ENCODE results near the gene RECQL5.

- TF ChIP-seq POLR2A (IDR thresholded peaks at IDR 0.05): no peak
- no peak for TF ChIP-seq CTCF (IDR thresholded peaks at IDR 0.05)
These were observed 20.9 kb downstream of the RECQL5 start for GRCh38 chr17:75645889-75646637.

Measured in thyroid gland (tissue), 4 donors.